Activated T-helper 1 cell treated with Interleukin-2 at 50 U/mL for 16 hours (primary cell): Measurements from ENCODE around the gene RPS15.

Experiments
- DNase-seq: peaks from one replicate; pipeline ENCODE4 v3.0.0-alpha.2; 2020; ENCODE audit warnings: low read depth

Gene RPS15

DNA sequence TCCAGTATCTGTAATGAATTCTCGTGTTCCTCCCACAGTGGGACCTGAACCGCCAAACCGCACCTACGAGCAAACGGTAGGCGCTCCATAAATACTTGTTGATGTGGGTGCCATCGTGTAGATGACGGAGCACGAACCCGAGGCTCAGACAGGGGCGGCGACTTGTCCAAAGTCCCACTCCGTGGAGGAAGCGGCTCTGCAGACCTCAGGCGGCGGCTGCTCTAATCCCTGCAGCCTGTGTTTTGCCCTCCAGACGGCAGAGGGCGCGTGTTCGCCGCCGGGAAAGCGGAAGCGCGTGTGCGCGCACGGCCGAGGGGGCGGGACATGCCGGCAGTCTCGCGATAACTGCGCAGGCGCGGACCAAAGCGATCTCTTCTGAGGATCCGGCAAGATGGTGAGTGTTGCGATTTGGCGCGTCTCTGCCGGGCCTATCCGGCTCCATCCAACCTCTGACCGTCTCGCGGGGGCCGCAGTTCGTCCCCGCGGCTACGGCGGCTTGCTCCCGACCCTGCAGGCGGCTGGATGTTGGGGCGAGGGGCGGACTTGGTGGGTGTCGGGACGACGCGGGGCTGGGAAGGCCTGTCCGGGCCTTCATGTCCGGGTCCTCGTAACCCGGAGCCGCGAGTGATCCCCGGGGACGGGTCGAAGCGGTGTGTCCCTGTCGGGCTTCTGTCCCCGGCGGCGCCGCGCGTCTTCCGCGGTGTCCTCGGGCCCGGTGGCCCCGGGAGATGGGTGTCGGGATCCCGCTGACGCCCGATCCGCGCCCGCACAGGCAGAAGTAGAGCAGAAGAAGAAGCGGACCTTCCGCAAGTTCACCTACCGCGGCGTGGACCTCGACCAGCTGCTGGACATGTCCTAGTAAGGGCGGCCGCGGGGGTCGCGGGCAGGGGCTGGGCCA lies at the start of gene RPS15:
Gene RPS15 (plus strand): TSS at position 362 of the 898 bp plus-strand sequence. CDS start 30 bp downstream, at position 392.
- DNase-seq, result peak; percentile 96

GRCh38 chr19:1388637-1389026 lies 49.6 kb upstream of the RPS15 start:
- no peak for DNase-seq

- DNase-seq, result no peak
Observed at GRCh38 chr19:1389033-1389940, 48.9 kb upstream of the RPS15 start.

DNA sequence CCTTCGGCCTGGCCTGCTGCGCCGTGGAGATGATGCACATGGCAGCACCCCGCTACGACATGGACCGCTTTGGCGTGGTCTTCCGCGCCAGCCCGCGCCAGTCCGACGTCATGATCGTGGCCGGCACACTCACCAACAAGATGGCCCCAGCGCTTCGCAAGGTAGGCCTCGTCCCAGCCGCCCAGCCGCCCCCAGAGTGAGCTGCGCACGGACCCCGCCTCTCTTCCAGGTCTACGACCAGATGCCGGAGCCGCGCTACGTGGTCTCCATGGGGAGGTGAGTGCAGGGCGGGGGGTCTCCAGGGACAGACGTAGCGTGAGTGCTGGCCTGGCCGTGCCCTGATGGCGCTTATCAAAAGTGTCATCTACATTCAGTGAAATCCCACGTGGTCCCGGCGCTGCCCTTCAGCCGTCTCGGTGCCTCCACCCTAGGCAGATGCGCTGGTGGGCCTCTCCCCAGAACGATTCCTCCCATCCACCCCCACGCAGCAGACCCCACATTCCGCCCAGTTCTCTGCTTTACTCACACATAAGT lies 47.2 kb upstream of the RPS15 start:
- no peak for DNase-seq

DNA sequence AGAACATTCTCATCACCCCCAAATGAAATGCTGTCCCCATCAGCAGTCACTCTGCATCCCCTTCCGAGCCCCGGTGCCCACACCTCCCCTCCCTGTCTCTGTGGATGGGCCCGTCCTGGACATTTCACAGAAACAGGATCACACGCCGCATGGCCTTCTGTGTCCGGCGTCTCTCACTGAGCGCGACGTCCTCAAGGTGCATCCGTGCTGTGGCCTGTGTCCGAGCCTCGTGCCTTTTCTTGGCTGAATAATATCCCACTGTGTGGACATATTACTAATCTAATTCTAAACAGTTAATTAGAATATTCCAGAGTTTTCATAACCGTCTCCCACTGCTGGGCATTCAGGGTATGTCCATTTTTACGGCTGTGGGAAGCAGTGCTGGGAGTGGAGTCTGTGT lies 45.8 kb upstream of the RPS15 start:
- DNase-seq, result no peak

DNA sequence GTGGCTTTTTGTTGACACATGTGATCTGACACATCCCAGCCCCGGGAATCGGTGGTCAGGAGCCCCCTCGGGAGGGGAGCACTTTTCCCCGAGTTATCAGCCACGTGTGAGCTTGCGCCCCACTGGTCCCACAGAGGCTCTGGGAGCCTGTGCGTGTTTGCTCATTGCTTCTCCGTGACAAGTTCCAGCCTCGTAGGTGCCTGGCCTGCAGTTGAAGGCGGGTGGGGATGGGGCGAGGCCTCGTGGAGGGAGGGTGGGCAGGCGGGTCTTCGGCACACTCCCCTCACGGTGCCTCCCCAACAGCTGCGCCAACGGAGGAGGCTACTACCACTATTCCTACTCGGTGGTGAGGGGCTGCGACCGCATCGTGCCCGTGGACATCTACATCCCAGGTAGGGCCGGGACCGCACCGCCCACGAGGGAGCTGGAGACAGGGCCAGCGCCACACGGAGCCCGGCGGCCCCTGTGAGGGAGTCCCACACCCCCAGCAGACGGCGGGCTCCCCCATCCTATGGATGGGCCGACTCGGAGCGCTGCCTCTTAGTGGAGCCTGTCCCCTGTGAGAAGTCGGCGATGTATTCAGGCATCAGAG lies 45.2 kb upstream of the RPS15 start:
- DNase-seq, result no peak

DNA sequence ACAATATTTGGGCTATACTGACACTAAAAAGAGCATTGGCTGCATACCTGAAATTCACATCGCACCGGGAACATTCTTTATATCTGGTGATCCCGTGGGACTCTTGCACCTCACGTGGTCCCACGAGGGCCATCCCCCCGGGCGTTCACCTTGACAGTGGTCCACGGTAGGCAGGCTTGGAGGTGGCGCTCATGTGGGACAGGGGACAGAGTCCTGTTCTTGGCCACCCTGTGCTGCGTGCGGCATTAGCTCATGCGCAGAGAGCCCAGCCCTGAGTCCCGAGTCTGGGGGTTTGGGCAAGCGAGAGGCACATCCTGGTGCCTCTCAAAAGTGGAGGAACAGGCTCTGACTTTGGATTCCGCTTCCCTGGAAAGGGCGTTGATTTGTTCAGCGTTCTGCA lies 44.4 kb upstream of the RPS15 start:
- no peak for DNase-seq

GRCh38 chr19:1394252-1395193 lies 43.7 kb upstream of the RPS15 start:
- no peak for DNase-seq

GRCh38 chr19:1395194-1396018 lies 42.8 kb upstream of the RPS15 start:
- no peak for DNase-seq

GRCh38 chr19:1396019-1396767 lies 42.0 kb upstream of the RPS15 start:
- DNase-seq, result no peak

DNA sequence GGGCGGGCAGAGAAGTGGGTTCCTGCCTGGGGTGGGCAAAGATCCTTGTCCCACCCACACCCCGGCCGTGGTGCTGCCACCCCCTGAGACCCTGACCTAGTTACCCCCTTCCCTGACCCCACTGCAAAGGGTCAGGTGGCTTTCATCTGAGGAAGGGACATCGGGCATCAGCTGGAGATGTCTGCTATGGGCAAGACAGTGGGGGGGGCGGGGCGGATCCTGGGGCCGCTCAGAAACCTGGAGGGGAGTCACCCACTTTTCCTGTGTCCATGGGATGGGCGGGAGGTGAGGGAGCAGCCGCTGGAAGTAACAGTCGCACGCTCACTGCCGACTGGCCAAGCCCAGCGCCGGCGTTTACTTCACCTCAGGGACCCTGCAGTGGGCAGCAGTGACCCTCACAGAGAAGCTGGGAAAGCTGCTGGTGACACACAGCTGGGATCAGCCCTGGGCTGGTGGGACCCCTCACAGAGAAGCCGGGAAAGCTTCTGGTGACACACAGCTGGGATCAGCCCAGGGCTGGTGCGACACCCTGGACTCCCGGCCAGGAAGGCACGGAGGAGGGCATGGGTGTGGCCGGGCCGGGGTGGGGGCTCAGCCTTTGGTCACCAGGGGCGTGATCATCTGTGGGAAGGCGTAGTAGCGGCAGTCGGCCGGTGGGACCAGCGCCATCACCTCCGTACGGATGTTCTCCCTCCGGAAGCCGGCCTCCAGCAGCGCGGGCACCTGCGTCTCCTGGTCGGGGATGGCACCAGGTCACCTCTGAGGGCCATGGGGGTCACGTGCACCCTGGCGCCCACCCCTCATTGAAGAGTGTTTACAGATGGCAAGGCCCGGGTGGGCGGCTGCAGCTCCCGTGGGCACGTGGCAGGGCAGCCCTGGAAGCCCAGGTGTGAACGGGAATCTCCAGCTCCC lies 41.2 kb upstream of the RPS15 start:
- DNase-seq, result no peak

DNA sequence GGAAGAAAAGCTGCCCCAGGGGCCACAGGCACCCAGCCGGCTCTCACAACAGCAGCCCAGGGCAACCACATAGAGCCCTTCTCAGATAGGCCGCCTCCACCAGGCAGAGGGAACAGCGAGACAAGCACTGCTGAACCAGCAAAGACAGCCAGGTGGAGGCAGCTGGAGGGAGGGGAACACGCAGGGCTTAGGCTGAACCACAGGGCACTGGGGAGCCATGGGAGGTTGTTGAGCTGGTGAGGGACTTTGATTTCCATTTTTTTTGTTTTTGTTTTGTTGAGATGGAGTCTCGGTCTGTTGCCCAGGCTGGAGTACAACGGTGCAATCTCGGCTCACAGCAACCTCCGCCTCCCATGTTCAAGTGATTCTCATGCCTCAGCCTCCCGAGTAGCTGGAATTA lies 40.4 kb upstream of the RPS15 start:
- DNase-seq, result no peak

- no peak for DNase-seq
Observed at GRCh38 chr19:1399079-1399478, 39.1 kb upstream of the RPS15 start.

DNA sequence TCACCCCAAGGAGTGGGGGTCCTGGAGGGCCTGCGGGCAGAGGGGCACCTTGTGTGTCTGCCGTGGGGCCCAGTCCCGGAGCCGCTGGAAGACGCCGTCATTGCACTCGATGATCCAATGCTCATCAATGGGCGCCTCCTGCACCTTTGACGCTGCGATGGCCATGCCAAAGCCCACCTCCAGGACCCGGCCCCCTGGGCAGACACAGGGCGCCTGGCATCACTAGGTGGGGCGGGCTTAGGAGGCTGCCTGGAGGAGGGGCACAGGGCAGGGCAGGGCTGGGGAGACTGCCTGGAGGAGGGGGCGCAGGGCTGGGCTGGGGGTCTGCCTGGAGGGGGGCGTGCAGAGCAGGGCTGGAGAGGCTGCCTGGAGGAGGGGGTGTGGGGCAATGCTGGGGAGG lies 38.5 kb upstream of the RPS15 start:
- DNase-seq, result no peak

DNA sequence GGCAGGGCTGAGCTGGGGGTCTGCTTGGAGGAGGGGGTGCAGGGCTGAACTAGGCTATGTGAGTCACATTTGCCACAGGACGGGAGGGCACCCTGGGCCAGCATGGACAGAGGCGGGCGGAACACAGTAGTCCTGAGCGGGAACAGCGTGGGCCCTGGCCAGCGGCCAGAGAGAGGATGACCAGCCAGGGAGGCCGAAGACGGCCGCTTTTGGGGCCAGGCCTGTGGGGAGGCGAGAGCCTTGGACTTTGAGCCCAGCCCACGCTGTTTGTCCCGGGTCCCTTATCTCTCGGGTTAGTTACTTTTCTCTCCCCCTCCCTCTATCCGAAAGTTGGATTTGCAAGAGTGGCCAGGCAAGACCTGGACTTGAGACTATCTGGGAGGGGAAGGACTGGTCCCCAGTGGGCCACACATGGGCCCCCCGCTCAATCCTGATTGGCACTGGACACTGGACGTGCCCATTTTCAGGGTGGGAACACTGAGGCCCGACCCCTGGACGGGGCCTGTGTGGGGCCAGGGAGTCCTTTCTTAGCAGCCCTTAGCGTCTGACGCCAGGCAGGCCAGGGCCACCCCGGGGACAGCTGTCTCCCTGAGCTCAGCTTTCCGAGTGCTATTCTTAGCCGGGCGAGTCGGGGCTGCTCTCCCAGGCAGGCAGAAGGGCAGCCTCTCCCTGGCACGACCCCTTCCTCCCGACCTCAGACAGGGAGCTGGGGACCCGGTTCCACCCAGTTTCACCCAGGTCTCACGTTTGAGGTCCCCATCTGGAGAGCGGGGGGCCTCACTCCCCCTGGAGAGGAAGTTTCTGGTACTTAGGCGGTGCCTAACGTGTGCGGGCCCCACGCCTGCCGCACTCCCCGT lies 37.7 kb upstream of the RPS15 start:
- no peak for DNase-seq

DNA sequence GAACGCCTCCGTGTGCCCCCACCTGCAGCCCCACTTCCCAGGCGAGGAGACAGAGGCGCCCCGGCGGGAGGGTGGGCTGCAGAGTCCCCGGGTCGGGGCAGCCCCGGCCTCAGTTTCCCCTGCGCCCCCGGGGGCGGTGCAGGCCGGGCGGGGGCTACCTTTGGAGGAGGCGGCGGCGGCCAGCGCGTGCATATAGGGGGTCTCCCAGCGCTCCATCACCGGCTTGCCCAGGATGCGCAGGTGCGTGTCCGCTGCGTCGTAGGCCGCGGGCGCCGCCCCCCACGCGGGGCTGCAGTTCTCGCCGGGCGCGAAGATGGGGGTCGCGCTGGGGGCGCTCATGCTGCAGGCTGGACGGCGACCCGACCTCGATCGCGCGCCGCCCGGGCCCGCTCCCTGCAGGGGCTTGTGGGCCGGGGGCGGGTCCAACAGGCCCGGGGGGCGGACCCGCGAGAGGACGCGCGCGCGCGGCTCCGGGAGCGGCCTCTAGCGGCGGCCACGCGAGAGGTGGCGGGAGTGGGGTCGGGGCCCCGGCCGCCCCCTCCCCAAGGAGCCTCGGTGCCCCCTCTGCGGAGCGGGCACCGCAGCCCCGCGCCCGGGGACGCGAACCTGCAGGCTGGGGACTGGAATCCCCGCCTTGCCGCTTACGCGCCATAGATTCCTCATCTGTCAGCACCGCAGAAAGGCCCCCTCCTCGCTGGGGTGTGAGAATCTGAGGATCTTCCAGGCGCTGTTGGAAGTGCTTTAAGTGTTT lies 36.9 kb upstream of the RPS15 start, which contains the start of gene GAMT:
Gene GAMT (minus strand): TSS at position 405 of the 751 bp plus-strand sequence. CDS start 66 bp downstream, at position 339.
- peak; percentile 50 for DNase-seq

DNA sequence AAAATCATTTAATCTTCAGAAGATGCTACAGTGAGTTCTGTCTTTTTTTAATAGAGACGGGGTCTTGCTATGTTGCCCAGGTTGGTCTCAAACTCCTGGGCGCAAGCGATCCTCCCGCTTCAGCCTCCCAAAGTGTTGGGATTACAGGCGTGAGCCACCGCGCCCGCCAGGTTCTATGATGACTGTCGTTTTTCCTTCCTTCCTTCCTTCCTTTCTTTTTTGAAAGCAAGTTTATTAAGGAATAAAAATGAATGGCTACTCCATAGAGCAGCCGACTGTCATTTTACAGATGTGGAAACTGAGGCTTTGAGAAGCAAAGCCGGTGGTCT lies 36.3 kb upstream of the RPS15 start:
- no peak for DNase-seq
